ENCODE measurements around the gene TIGD3. TPM values are rescaled to one million over a fixed set of nuclear protein-coding genes. Genes with fewer than 3 reads are reported as not detected.
A peak's percentile ranks its signal among the peaks of the same experiment; 100 is the strongest.

Gene TIGD3
- total and polyA plus RNA-seq, 2 of the 13 experiments (the other 11 are each of a cell fraction or from before 2014, with no cell fraction given): 0.49 to 4.9 TPM

GRCh38 chr11:65382033-65382803, 27.7 kb downstream of the TIGD3 start, which contains the start of gene SLC25A45:
SLC25A45 (minus strand) TSS chr11:65382646; CDS start chr11:65381951, 695 bp downstream.
- H3K4me1 ChIP-seq (ENCODE audit: insufficient read depth, low read length): peaks cover 89% of the 10 kb centered on the region
- H3K27me3 ChIP-seq (ENCODE audit: control insufficient read depth in 1 of 2, insufficient read depth in 2 of 2, low read length in 2 of 2): no peaks in the 10 kb centered on the region; a peak in 1 of 5 replicates
- peak within 1 kb of the TSS; percentile 95 for H3K4me2 ChIP-seq (ENCODE audit: low read depth, low read length)
- H2AFZ ChIP-seq (ENCODE audit: low read length): no peak within 1 kb of the TSS
- ATAC-seq: peak; percentile 80
- no peaks in the 10 kb centered on the region for H4K20me1 ChIP-seq (ENCODE audit: insufficient read depth, low read length)
- POLR2A ChIA-PET: interaction anchor here (0.7 to 16.8 kb wide), 11 partner anchors 11 to 128 kb away, joined by 3 to 433 read pairs (median 7); partner anchors contain the start of genes MALAT1 and NEAT1
- DNase-seq (ENCODE audit: low spot score): peak; percentile 87
- H3K9ac ChIP-seq (ENCODE audit: insufficient read depth, low read depth, low read length): peak within 1 kb of the TSS; percentile 71
- CTCF ChIA-PET (ENCODE audit: low intra/inter-chr PET ratio, low total read pairs): no interaction called here
- in situ Hi-C loops (cut with HindIII; ENCODE audit: extremely low pct_ligation_motif_present, low pct_unique_long_range_greater_than_20kb) (loop anchor here (5.0 kb wide), 1 partner anchor 35 kb away; no protein-coding TSS in a partner anchor), intact Hi-C loops (cut with micrococcal nuclease; ENCODE audit: unreplicated experiment) (loop anchor here (1.0 to 2.0 kb wide), 3 partner anchors 11 to 35 kb away; no protein-coding TSS in a partner anchor)
- no peak for FAIRE-seq
- 0% methylated on average over 16 of the region's 27 CpGs for WGBS (ENCODE audit: low lambda C conversion rate)
- peak within 1 kb of the TSS; percentile 88 for H3K27ac ChIP-seq (ENCODE audit: extremely low read length, insufficient read depth, low read length)
- TSS peak; percentile 60 for BruUV-seq (replicated peaks)
- no peaks in the 10 kb centered on the region for H3K9me3 ChIP-seq (ENCODE audit: low read length)
- no peaks in the 10 kb centered on the region for H3K36me3 ChIP-seq (replicated peaks in 1 of 2; ENCODE audit: control insufficient read depth in 1 of 2, insufficient read depth in 2 of 2, low read length in 2 of 2)
- H3K79me2 ChIP-seq (ENCODE audit: insufficient read depth, low read length): no peaks in the 10 kb centered on the region
- H3K4me3 ChIP-seq (replicated peaks in 1 of 3; ENCODE audit: insufficient read depth in 1 of 3, low read depth in 2 of 3, low read length in 3 of 3): peak within 1 kb of the TSS; percentile 57 to 82 (median 65)
- TF ChIP-seq, protein P1, sequence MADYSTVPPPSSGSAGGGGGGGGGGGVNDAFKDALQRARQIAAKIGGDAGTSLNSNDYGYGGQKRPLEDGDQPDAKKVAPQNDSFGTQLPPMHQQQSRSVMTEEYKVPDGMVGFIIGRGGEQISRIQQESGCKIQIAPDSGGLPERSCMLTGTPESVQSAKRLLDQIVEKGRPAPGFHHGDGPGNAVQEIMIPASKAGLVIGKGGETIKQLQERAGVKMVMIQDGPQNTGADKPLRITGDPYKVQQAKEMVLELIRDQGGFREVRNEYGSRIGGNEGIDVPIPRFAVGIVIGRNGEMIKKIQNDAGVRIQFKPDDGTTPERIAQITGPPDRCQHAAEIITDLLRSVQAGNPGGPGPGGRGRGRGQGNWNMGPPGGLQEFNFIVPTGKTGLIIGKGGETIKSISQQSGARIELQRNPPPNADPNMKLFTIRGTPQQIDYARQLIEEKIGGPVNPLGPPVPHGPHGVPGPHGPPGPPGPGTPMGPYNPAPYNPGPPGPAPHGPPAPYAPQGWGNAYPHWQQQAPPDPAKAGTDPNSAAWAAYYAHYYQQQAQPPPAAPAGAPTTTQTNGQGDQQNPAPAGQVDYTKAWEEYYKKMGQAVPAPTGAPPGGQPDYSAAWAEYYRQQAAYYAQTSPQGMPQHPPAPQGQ (CRISPR knock-in tag; IDR thresholded peaks at IDR 0.05; ENCODE audit: borderline replicate concordance): no peak
- TF ChIP-seq ZBTB8A (CRISPR knock-in tag; IDR thresholded peaks at IDR 0.05; ENCODE audit: borderline replicate concordance, low read depth) (no peak), GATAD2A (CRISPR knock-in tag; IDR thresholded peaks at IDR 0.05) (peak; percentile 93), KAT2B (IDR thresholded peaks at IDR 0.05; ENCODE audit: borderline replicate concordance, low read depth, low read length) (no peak), ESRRA (CRISPR knock-in tag; IDR thresholded peaks at IDR 0.05; ENCODE audit: low read depth) (peak; percentile 86; the same call in 1 of the 2 replicates), HOXA3 (CRISPR knock-in tag; IDR thresholded peaks at IDR 0.05) (peak; percentile 84; the same call in 1 of the 2 replicates), JUN (CRISPR knock-in tag; IDR thresholded peaks at IDR 0.05) (no peak; the same call in 1 of the 2 replicates), SNAPC5 (CRISPR knock-in tag; IDR thresholded peaks at IDR 0.05; ENCODE audit: borderline replicate concordance) (no peak), ZNF710 (CRISPR knock-in tag; IDR thresholded peaks at IDR 0.05; ENCODE audit: borderline replicate concordance) (peak; percentile 31; the same call in 1 of the 2 replicates), ZNF503 (CRISPR knock-in tag; IDR thresholded peaks at IDR 0.05) (no peak; the same call in 1 of the 2 replicates), TARDBP (CRISPR knock-in tag; IDR thresholded peaks at IDR 0.05) (peak; percentile 92), ZNF891 (CRISPR knock-in tag; IDR thresholded peaks at IDR 0.05) (peak; percentile 90), ZFP1 (CRISPR knock-in tag; IDR thresholded peaks at IDR 0.05) (no peak), KLF13 (CRISPR knock-in tag; IDR thresholded peaks at IDR 0.05) (no peak), TCF7L2 (IDR thresholded peaks at IDR 0.05; ENCODE audit: low read depth, low read length) (no peak)
